ENCODE measurements around the gene MTHFD1L.

GRCh38 chr6:150898399-150899170, 33.1 kb downstream of the MTHFD1L start:
- TF ChIP-seq TAF1 (IDR thresholded peaks at IDR 0.05; ENCODE audit: borderline replicate concordance, insufficient read depth, low read length), result no peak
- TF ChIP-seq POLR2AphosphoS5 (IDR thresholded peaks at IDR 0.05; ENCODE audit: low read depth, low read length), result no peak
- TF ChIP-seq FOXP2 (optimal IDR thresholded peaks at IDR 0.05; ENCODE audit: borderline replicate concordance, extremely low read depth, extremely low read length, insufficient read depth), result no peak
- no peak for TF ChIP-seq SIN3A (IDR thresholded peaks at IDR 0.05; ENCODE audit: borderline replicate concordance, insufficient read depth, low read length)
- no peak for TF ChIP-seq REST (IDR thresholded peaks at IDR 0.05; ENCODE audit: insufficient read depth in 1 of 2, low read depth in 2 of 2, low read length in 2 of 2)
